H9 (cell line): ENCODE results near the gene TPPP3. TPM values are rescaled to one million over a fixed set of nuclear protein-coding genes. Genes with fewer than 3 reads are reported as not detected.

Experiments used
- DNase-seq: peaks from one replicate; pipeline ENCODE4 v3.0.0-alpha.2; 2017
- H2AFZ ChIP-seq: one replicate; pipeline ENCODE4 v1.6.1; 2013; ENCODE audit warnings: mild to moderate bottlenecking, low read length, control low read depth, moderate library complexity
- H2AK5ac ChIP-seq: 2 replicates; pipeline ENCODE4 v1.6.1; 2013; ENCODE audit warnings: low read length, control low read depth, mixed read lengths; ENCODE audit not compliant: insufficient read length
- H2BK120ac ChIP-seq: one replicate; pipeline ENCODE4 v1.6.1; 2013; ENCODE audit warnings: low read depth, mild to moderate bottlenecking, low read length, control low read depth, inconsistent platforms; ENCODE audit not compliant: poor library complexity, severe bottlenecking
- H2BK12ac ChIP-seq: 2 replicates; pipeline ENCODE4 v1.6.1; 2013; ENCODE audit warnings: low read length, control low read depth, mixed read lengths, low read depth; ENCODE audit not compliant: insufficient read length
- H2BK15ac ChIP-seq: 2 replicates; pipeline ENCODE4 v1.6.1; 2013; ENCODE audit warnings: low read depth, low read length, control low read depth
- H2BK20ac ChIP-seq: one replicate; pipeline ENCODE4 v1.6.1; 2013; ENCODE audit warnings: low read depth, mild to moderate bottlenecking, low read length, control low read depth, inconsistent platforms; ENCODE audit not compliant: poor library complexity, severe bottlenecking
- H2BK5ac ChIP-seq: 2 replicates; pipeline ENCODE4 v1.6.1; 2013; ENCODE audit warnings: low read length, control low read depth, mixed read lengths; ENCODE audit not compliant: insufficient read length
- H3K14ac ChIP-seq: 2 replicates; pipeline ENCODE4 v1.6.1; 2013; ENCODE audit warnings: low read length, control low read depth; ENCODE audit not compliant: insufficient read depth
- H3K18ac ChIP-seq: 2 replicates; pipeline ENCODE4 v1.6.1; 2013; ENCODE audit warnings: low read depth, mild to moderate bottlenecking, mixed read lengths, low read length, control low read depth; ENCODE audit not compliant: insufficient read length
- H3K23ac ChIP-seq: 2 replicates; pipeline ENCODE4 v1.6.1; 2013; ENCODE audit warnings: low read length, control low read depth, mixed read lengths, low read depth; ENCODE audit not compliant: insufficient read length
- H3K23me2 ChIP-seq: 2 replicates; pipeline ENCODE4 v1.6.1; 2013; ENCODE audit warnings: low read depth, mild to moderate bottlenecking, mixed read lengths, low read length, control low read depth; ENCODE audit not compliant: insufficient read length, poor library complexity, severe bottlenecking
- H3K27ac ChIP-seq: 2 replicates; pipeline ENCODE4 v1.5.1; 2013; ENCODE audit warnings: low read length, control low read depth, mixed read lengths, low read depth; ENCODE audit not compliant: insufficient read length
- H3K27me3 ChIP-seq: 2 replicates; pipeline ENCODE4 v1.6.1; 2013; ENCODE audit warnings: low read length, control low read depth, inconsistent platforms; ENCODE audit not compliant: insufficient read depth
- H3K4ac ChIP-seq: 2 replicates; pipeline ENCODE4 v1.6.1; 2013; ENCODE audit warnings: low read depth, mild to moderate bottlenecking, control low read depth, inconsistent platforms, low read length, moderate library complexity
- H3K4me1 ChIP-seq: 2 replicates; pipeline ENCODE4 v1.6.1; 2013; ENCODE audit warnings: low read length, control low read depth, inconsistent platforms; ENCODE audit not compliant: insufficient read depth
- H3K4me2 ChIP-seq: 2 replicates; pipeline ENCODE4 v1.6.1; 2013; ENCODE audit warnings: low read length, control low read depth, mixed read lengths; ENCODE audit not compliant: insufficient read length, insufficient read depth
- H3K56ac ChIP-seq: 2 replicates; pipeline ENCODE4 v1.6.1; 2013; ENCODE audit warnings: low read depth, mild to moderate bottlenecking, mixed read lengths, low read length, control low read depth; ENCODE audit not compliant: insufficient read length
- H3K79me1 ChIP-seq: 2 replicates; pipeline ENCODE4 v1.6.1; 2013; ENCODE audit warnings: low read depth, mild to moderate bottlenecking, moderate library complexity, low read length, control low read depth, inconsistent platforms; ENCODE audit not compliant: insufficient read depth, poor library complexity, severe bottlenecking
- H3K79me2 ChIP-seq: 2 replicates; pipeline ENCODE4 v1.6.1; 2013; ENCODE audit warnings: low read length, control low read depth, inconsistent platforms; ENCODE audit not compliant: insufficient read depth
- H3K9ac ChIP-seq: 2 replicates; pipeline ENCODE4 v1.6.1; 2013; ENCODE audit warnings: low read length, control low read depth, mixed read lengths; ENCODE audit not compliant: insufficient read length; ENCODE audit errors: extremely low read depth
- H3K9me3 ChIP-seq: one replicate; pipeline ENCODE4 v1.6.1; 2013; ENCODE audit warnings: low read depth, low read length, inconsistent platforms; ENCODE audit not compliant: control insufficient read depth
- H3T11ph ChIP-seq: one replicate; pipeline ENCODE4 v1.6.1; 2013; ENCODE audit warnings: mild to moderate bottlenecking, low read length, control low read depth, inconsistent platforms
- H4K20me1 ChIP-seq: one replicate; pipeline ENCODE4 v1.6.1; 2013; ENCODE audit not compliant: control insufficient read depth, insufficient read length, insufficient read depth
- H4K5ac ChIP-seq: 2 replicates; pipeline ENCODE4 v1.6.1; 2013; ENCODE audit warnings: low read depth, mild to moderate bottlenecking, mixed read lengths, low read length, control low read depth; ENCODE audit not compliant: insufficient read length
- H4K8ac ChIP-seq: replicated peaks from 2 replicates; pipeline ENCODE4 v1.6.1; 2013; ENCODE audit warnings: low read length, control low read depth, mixed read lengths, low read depth; ENCODE audit not compliant: insufficient read length
- H4K91ac ChIP-seq: 2 replicates; pipeline ENCODE4 v1.6.1; 2013; ENCODE audit warnings: low read depth, mild to moderate bottlenecking, moderate library complexity, mixed read lengths, low read length, control low read depth; ENCODE audit not compliant: insufficient read length
- H3K27ac Mint-ChIP-seq, 3 experiments: 2 replicates in 2 of 3; 3 replicates in 1 of 3; pipeline ENCODE4 v1.8.0; 2020 to 2021; ENCODE audit warnings: mixed read lengths in 3 of 3, mild to moderate bottlenecking in 1 of 3, moderate library complexity in 1 of 3
- H3K27me3 Mint-ChIP-seq: 2 replicates; pipeline ENCODE4 v1.8.0; 2021; ENCODE audit warnings: low read depth, mild to moderate bottlenecking, moderate library complexity, mixed read lengths
- H3K36me3 Mint-ChIP-seq, 3 experiments: 2 replicates in 2 of 3; 3 replicates in 1 of 3; pipeline ENCODE4 v1.8.0; 2020 to 2021; ENCODE audit warnings: low read depth in 3 of 3, mixed read lengths in 3 of 3; ENCODE audit not compliant: insufficient read depth in 1 of 3
- H3K4me1 Mint-ChIP-seq, 2 experiments: 2 replicates each; pipeline ENCODE4 v1.8.0; 2020; ENCODE audit warnings: mixed read lengths in 2 of 2
- H3K4me3 Mint-ChIP-seq, 2 experiments: 2 replicates in 1 of 2; 3 replicates in 1 of 2; pipeline ENCODE4 v1.8.0; 2020 to 2021; ENCODE audit warnings: mild to moderate bottlenecking in 2 of 2, mixed read lengths in 2 of 2, moderate library complexity in 1 of 2
- H3K9me3 Mint-ChIP-seq, 2 experiments: 2 replicates in 1 of 2; 3 replicates in 1 of 2; pipeline ENCODE4 v1.8.0; 2020; ENCODE audit warnings: mild to moderate bottlenecking in 2 of 2, mixed read lengths in 2 of 2, moderate library complexity in 1 of 2
- CTCF ChIP-seq: fragments of 200-600 bp; sonication (generic); conservative IDR thresholded peaks from 3 replicates; pipeline ENCODE4 v1.8.0; 2021; ENCODE audit warnings: antibody characterized with exemption, mild to moderate bottlenecking
- WGBS: extraction: QIAGEN DNeasy Blood & Tissue Kit; methylation state at CpG from one replicate; pipeline ENCODE4 v1.1.7; 2013; ENCODE audit warnings: missing lambda C conversion rate, low lambda C conversion rate, mixed read lengths; ENCODE audit not compliant: insufficient read length; ENCODE audit errors: extremely low coverage; 5-methylcytosine and 5-hydroxymethylcytosine counted together
- total RNA-seq: library from RNA; stranded (reverse); gene quantifications from 2 replicates; pipeline ENCODE4 v1.2.1, GENCODE V29; 2021

Gene TPPP3
- total RNA-seq, 1 experiment from 2014 or later = 0.79 TPM

DNA sequence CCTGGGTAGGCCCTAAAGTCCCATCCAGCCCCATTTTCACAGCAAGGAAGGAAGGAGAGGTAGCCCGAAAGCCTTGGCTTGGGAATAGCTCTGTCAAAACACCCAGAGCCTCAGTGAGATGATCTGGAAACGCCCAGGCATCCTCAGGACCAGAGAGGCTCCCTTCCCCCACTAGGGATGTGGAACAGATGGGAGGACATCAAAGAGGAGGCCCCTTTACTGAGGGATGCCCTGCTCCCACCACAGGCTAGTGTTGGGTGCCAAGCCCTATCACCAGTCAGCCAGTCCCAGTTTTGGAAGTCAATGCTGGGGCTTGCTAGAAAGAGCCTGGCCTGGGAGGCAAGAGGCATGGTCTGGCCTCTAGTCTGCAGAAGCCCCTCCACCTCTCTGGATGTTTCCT, 4.7 kb downstream of the TPPP3 start:
- TF ChIP-seq CTCF = no peak
- H3K79me2 ChIP-seq = no peaks in the 10 kb centered on the region
- no peak overlapping the region for H4K8ac ChIP-seq
- H3K9ac ChIP-seq = no peak overlapping the region
- no peak overlapping the region for H2BK5ac ChIP-seq
- H3K9me3 Mint-ChIP-seq = no peaks in the 10 kb centered on the region
- H3K56ac ChIP-seq = no peak overlapping the region
- H2AK5ac ChIP-seq = no peak overlapping the region
- DNase-seq = no peak
- H2BK15ac ChIP-seq = no peak overlapping the region
- H3K9me3 ChIP-seq = no peaks in the 10 kb centered on the region
- H3K27ac ChIP-seq = no peak overlapping the region
- no peak overlapping the region for H3K14ac ChIP-seq
- H3K4me3 Mint-ChIP-seq = no peak overlapping the region
- no peak overlapping the region for H2BK20ac ChIP-seq
- no CpG with 5 or more reads among the region's 2 CpGs for WGBS
- H2BK120ac ChIP-seq = no peak overlapping the region
- H3K27me3 ChIP-seq = peaks cover 6% of the 10 kb centered on the region; the same call in 1 of the 2 replicates
- no peak overlapping the region for H2BK12ac ChIP-seq
- no peak overlapping the region for H4K91ac ChIP-seq
- H3K36me3 Mint-ChIP-seq = no peaks in the 10 kb centered on the region
- no peak overlapping the region for H2AFZ ChIP-seq
- no peaks in the 10 kb centered on the region for H4K20me1 ChIP-seq
- H3K23me2 ChIP-seq = peaks cover 3% of the 10 kb centered on the region
- H3T11ph ChIP-seq = no peak overlapping the region
- H3K4me1 ChIP-seq = peaks cover 4% of the 10 kb centered on the region; the same call in 1 of the 2 replicates
- no peak overlapping the region for H3K27ac Mint-ChIP-seq
- no peaks in the 10 kb centered on the region for H3K79me1 ChIP-seq
- H3K4ac ChIP-seq = no peak overlapping the region
- no peak overlapping the region for H4K5ac ChIP-seq
- H3K4me1 Mint-ChIP-seq = peaks cover 19 to 26% of the 10 kb centered on the region in 2 experiments
- H3K4me2 ChIP-seq = no peak overlapping the region
- peaks cover 69% of the 10 kb centered on the region for H3K27me3 Mint-ChIP-seq
- no peak overlapping the region for H3K18ac ChIP-seq
- H3K23ac ChIP-seq = no peak overlapping the region
